Measurements from ENCODE around the gene LDLRAD4. TPM values are rescaled to one million over a fixed set of nuclear protein-coding genes. Genes with fewer than 3 reads are reported as not detected.

The LDLRAD4 gene
- polyA plus RNA-seq, 1 of the 3 experiments (the other 2 are of a cell fraction): 0.16 TPM

- no peaks in the 10 kb centered on the region for H3K36me3 ChIP-seq (replicated peaks in 1 of 2; ENCODE audit: control insufficient read depth in 1 of 2, insufficient read depth in 2 of 2, low read length in 1 of 2)
- H3K4me3 ChIP-seq (ENCODE audit: low read depth in 2 of 2, low read length in 1 of 2): no peak overlapping the region
- CTCF ChIA-PET: interaction anchor here (0.8 to 1.1 kb wide), 2 partner anchors 9 to 16 kb away, joined by 3 to 4 read pairs; no protein-coding TSS in a partner anchor
- H3K4me2 ChIP-seq: no peak overlapping the region
- POLR2A ChIA-PET: no interaction called here
- H3F3A ChIP-seq (replicated peaks; ENCODE audit: insufficient read depth): no peaks in the 10 kb centered on the region
- H2AFZ ChIP-seq (ENCODE audit: low read depth): no peak overlapping the region
- no peaks in the 10 kb centered on the region for H3K27me3 ChIP-seq (ENCODE audit: insufficient read depth)
- no peaks in the 10 kb centered on the region for H3K9me3 ChIP-seq
- no peak overlapping the region for H3K9ac ChIP-seq
- H4K20me1 ChIP-seq (ENCODE audit: insufficient read depth): no peaks in the 10 kb centered on the region
- H3K9me2 ChIP-seq: no peaks in the 10 kb centered on the region
- peaks cover 0 to 11% of the 10 kb centered on the region in 2 experiments; a peak in 1 of 4 replicates for H3K4me1 ChIP-seq (ENCODE audit: control insufficient read depth in 1 of 2, insufficient read depth in 2 of 2, low read depth in 1 of 2, low read length in 1 of 2)
- WGBS (ENCODE audit: low lambda C conversion rate): 63% methylated on average over 7 of the region's 7 CpGs
- no peak for TF ChIP-seq MXI1 (IDR thresholded peaks at IDR 0.05; ENCODE audit: low read depth, low read length)
- no peak for TF ChIP-seq YY1 (IDR thresholded peaks at IDR 0.05; ENCODE audit: low read depth)
- no peak for TF ChIP-seq RFX5 (IDR thresholded peaks at IDR 0.05; ENCODE audit: low read length)
- no peak for TF ChIP-seq USF1 (IDR thresholded peaks at IDR 0.05; ENCODE audit: borderline replicate concordance, low read depth)
- TF ChIP-seq GATA2 (CRISPR knock-in tag; IDR thresholded peaks at IDR 0.05): no peak
- TF ChIP-seq TAF1 (IDR thresholded peaks at IDR 0.05; ENCODE audit: borderline replicate concordance, low read depth, low read length): no peak
- TF ChIP-seq USF2 (IDR thresholded peaks at IDR 0.05; ENCODE audit: borderline replicate concordance, low read depth, low read length): no peak
- TF ChIP-seq FOXM1 (IDR thresholded peaks at IDR 0.05; ENCODE audit: low read depth): no peak
- no peak for TF ChIP-seq NRF1 (IDR thresholded peaks at IDR 0.05; ENCODE audit: low read depth, low read length)
- no peak for TF ChIP-seq ZBTB33 (IDR thresholded peaks at IDR 0.05; ENCODE audit: borderline replicate concordance, low read depth)
- TF ChIP-seq, protein P1, sequence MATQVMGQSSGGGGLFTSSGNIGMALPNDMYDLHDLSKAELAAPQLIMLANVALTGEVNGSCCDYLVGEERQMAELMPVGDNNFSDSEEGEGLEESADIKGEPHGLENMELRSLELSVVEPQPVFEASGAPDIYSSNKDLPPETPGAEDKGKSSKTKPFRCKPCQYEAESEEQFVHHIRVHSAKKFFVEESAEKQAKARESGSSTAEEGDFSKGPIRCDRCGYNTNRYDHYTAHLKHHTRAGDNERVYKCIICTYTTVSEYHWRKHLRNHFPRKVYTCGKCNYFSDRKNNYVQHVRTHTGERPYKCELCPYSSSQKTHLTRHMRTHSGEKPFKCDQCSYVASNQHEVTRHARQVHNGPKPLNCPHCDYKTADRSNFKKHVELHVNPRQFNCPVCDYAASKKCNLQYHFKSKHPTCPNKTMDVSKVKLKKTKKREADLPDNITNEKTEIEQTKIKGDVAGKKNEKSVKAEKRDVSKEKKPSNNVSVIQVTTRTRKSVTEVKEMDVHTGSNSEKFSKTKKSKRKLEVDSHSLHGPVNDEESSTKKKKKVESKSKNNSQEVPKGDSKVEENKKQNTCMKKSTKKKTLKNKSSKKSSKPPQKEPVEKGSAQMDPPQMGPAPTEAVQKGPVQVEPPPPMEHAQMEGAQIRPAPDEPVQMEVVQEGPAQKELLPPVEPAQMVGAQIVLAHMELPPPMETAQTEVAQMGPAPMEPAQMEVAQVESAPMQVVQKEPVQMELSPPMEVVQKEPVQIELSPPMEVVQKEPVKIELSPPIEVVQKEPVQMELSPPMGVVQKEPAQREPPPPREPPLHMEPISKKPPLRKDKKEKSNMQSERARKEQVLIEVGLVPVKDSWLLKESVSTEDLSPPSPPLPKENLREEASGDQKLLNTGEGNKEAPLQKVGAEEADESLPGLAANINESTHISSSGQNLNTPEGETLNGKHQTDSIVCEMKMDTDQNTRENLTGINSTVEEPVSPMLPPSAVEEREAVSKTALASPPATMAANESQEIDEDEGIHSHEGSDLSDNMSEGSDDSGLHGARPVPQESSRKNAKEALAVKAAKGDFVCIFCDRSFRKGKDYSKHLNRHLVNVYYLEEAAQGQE (IDR thresholded peaks at IDR 0.05; ENCODE audit: low read depth, low read length): no peak
- no peak for TF ChIP-seq TCF12 (IDR thresholded peaks at IDR 0.05)
- TF ChIP-seq SIN3A (IDR thresholded peaks at IDR 0.05; ENCODE audit: borderline replicate concordance, low read depth, low read length): no peak
- no peak for TF ChIP-seq FOXJ3 (CRISPR knock-in tag; IDR thresholded peaks at IDR 0.05)
- TF ChIP-seq TEAD4 (IDR thresholded peaks at IDR 0.05; ENCODE audit: borderline replicate concordance, insufficient read depth): no peak
- no peak for TF ChIP-seq JUND (IDR thresholded peaks at IDR 0.05)
- TF ChIP-seq MEF2A (IDR thresholded peaks at IDR 0.05; ENCODE audit: borderline replicate concordance, low read depth): no peak
- TF ChIP-seq RCOR1 (IDR thresholded peaks at IDR 0.05; ENCODE audit: low read length): no peak
- TF ChIP-seq, protein P2, sequence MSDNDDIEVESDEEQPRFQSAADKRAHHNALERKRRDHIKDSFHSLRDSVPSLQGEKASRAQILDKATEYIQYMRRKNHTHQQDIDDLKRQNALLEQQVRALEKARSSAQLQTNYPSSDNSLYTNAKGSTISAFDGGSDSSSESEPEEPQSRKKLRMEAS (IDR thresholded peaks at IDR 0.05; ENCODE audit: low read depth): no peak
- TF ChIP-seq EZH2phosphoT487 (IDR thresholded peaks at IDR 0.05; ENCODE audit: borderline replicate concordance, low read depth): no peak
- H3K79me2 ChIP-seq (ENCODE audit: insufficient read depth): no peaks in the 10 kb centered on the region
- no peak for DNase-seq
- no peak overlapping the region for H3K27ac ChIP-seq (ENCODE audit: low read depth in 2 of 2, low read length in 1 of 2)
Measured at GRCh38 chr18:13364721-13365205, 146.2 kb downstream of the LDLRAD4 start.

Data from SK-N-SH (cell line).